Measurements from ENCODE around the gene PTPRR. TPM values are rescaled to one million over a fixed set of nuclear protein-coding genes. Genes with fewer than 3 reads are reported as not detected.
A peak's percentile ranks its signal among the peaks of the same experiment; 100 is the strongest.

The PTPRR gene
- polyA plus RNA-seq, 1 of the 3 experiments (the other 2 are of a cell fraction): 1.4 TPM

- Histone ChIP-seq H3K79me2 (ENCODE audit: insufficient read depth) (no peaks in the 10 kb centered on the region), H3K4me3 (ENCODE audit: low read depth in 2 of 2, low read length in 1 of 2) (peak overlapping the region in 1 of 2 experiments; percentile 51; a peak in 2 of 4 replicates), H3K27ac (ENCODE audit: low read depth in 2 of 2, low read length in 1 of 2) (peak overlapping the region in 1 of 2 experiments; percentile 89; a peak in 2 of 4 replicates), H3K9me3 (no peaks in the 10 kb centered on the region), H3K9me2 (no peaks in the 10 kb centered on the region), H3K27me3 (ENCODE audit: insufficient read depth) (peaks cover 8% of the 10 kb centered on the region; the same call in 1 of the 2 replicates), H4K20me1 (ENCODE audit: insufficient read depth) (no peaks in the 10 kb centered on the region), H3K36me3 (replicated peaks in 1 of 2; ENCODE audit: control insufficient read depth in 1 of 2, insufficient read depth in 2 of 2, low read length in 1 of 2) (no peaks in the 10 kb centered on the region), H3K4me1 (ENCODE audit: control insufficient read depth in 1 of 2, insufficient read depth in 2 of 2, low read depth in 1 of 2, low read length in 1 of 2) (peaks cover 0 to 4% of the 10 kb centered on the region in 2 experiments; a peak in 2 of 4 replicates), H3K9ac (no peak overlapping the region), H3K4me2 (no peak overlapping the region), H2AFZ (ENCODE audit: low read depth) (no peak overlapping the region), H3F3A (replicated peaks; ENCODE audit: insufficient read depth) (no peaks in the 10 kb centered on the region)
- POLR2A ChIA-PET: no interaction called here
- 18% methylated on average over 10 of the region's 10 CpGs for WGBS (ENCODE audit: low lambda C conversion rate)
- DNase-seq: peak; percentile 48
- CTCF ChIA-PET: interaction anchor here (1.1 kb wide), 1 partner anchor 187 kb away, joined by 3 read pairs; no protein-coding TSS in a partner anchor
- TF ChIP-seq REST (IDR thresholded peaks at IDR 0.05; ENCODE audit: low read depth, low read length) (peak; percentile 90), ELF1 (IDR thresholded peaks at IDR 0.05) (no peak)
These were observed 922 bp downstream of the PTPRR start for GRCh38 chr12:70919597-70920035.

GRCh38 chr12:70919176-70919575, 1.4 kb downstream of the PTPRR start:
- no peaks in the 10 kb centered on the region for H3K36me3 ChIP-seq (replicated peaks in 1 of 2; ENCODE audit: control insufficient read depth in 1 of 2, insufficient read depth in 2 of 2, low read length in 1 of 2)
- no peaks in the 10 kb centered on the region for H3K9me2 ChIP-seq
- peaks cover 0 to 4% of the 10 kb centered on the region in 2 experiments; a peak in 2 of 4 replicates for H3K4me1 ChIP-seq (ENCODE audit: control insufficient read depth in 1 of 2, insufficient read depth in 2 of 2, low read depth in 1 of 2, low read length in 1 of 2)
- no peaks in the 10 kb centered on the region for H3F3A ChIP-seq (replicated peaks; ENCODE audit: insufficient read depth)
- H4K20me1 ChIP-seq (ENCODE audit: insufficient read depth): no peaks in the 10 kb centered on the region
- no peaks in the 10 kb centered on the region for H3K9me3 ChIP-seq
- ChIA-PET CTCF (no interaction called here), POLR2A (no interaction called here)
- 28% methylated on average over 2 of the region's 2 CpGs for WGBS (ENCODE audit: low lambda C conversion rate)
- no peaks in the 10 kb centered on the region for H3K79me2 ChIP-seq (ENCODE audit: insufficient read depth)
- H3K27ac ChIP-seq (ENCODE audit: low read depth in 2 of 2, low read length in 1 of 2): peak overlapping the region in 1 of 2 experiments; percentile 89; a peak in 2 of 4 replicates
- no peak overlapping the region for H3K9ac ChIP-seq
- H2AFZ ChIP-seq (ENCODE audit: low read depth): no peak overlapping the region
- no peak for DNase-seq
- no peak overlapping the region for H3K4me2 ChIP-seq
- H3K27me3 ChIP-seq (ENCODE audit: insufficient read depth): peaks cover 8% of the 10 kb centered on the region; the same call in 1 of the 2 replicates
- peak overlapping the region in 1 of 2 experiments; percentile 51; a peak in 2 of 4 replicates for H3K4me3 ChIP-seq (ENCODE audit: low read depth in 2 of 2, low read length in 1 of 2)
- TF ChIP-seq FOXM1 (IDR thresholded peaks at IDR 0.05; ENCODE audit: low read depth) (no peak), MEF2A (IDR thresholded peaks at IDR 0.05; ENCODE audit: borderline replicate concordance, low read depth) (no peak), ZBTB33 (IDR thresholded peaks at IDR 0.05; ENCODE audit: borderline replicate concordance, low read depth) (no peak), USF1 (IDR thresholded peaks at IDR 0.05; ENCODE audit: borderline replicate concordance, low read depth) (no peak), GATA2 (CRISPR knock-in tag; IDR thresholded peaks at IDR 0.05) (no peak), MAX (IDR thresholded peaks at IDR 0.05; ENCODE audit: low read depth) (no peak), NFIC (IDR thresholded peaks at IDR 0.05; ENCODE audit: borderline replicate concordance) (no peak), GABPA (IDR thresholded peaks at IDR 0.05; ENCODE audit: low read depth) (no peak), SIN3A (IDR thresholded peaks at IDR 0.05; ENCODE audit: borderline replicate concordance, low read depth, low read length) (no peak), USF2 (IDR thresholded peaks at IDR 0.05; ENCODE audit: borderline replicate concordance, low read depth, low read length) (no peak), EP300 (IDR thresholded peaks at IDR 0.05; ENCODE audit: borderline replicate concordance in 1 of 2, low read depth in 1 of 2, low read length in 1 of 2) (no peak), TCF12 (IDR thresholded peaks at IDR 0.05) (no peak), RAD21 (IDR thresholded peaks at IDR 0.05; ENCODE audit: low read length) (no peak), FOSL2 (IDR thresholded peaks at IDR 0.05; ENCODE audit: borderline replicate concordance, low read depth) (no peak), TAF1 (IDR thresholded peaks at IDR 0.05; ENCODE audit: borderline replicate concordance, low read depth, low read length) (no peak), JUND (IDR thresholded peaks at IDR 0.05) (no peak), IRF3 (IDR thresholded peaks at IDR 0.05; ENCODE audit: low read depth, low read length) (no peak)
